Measurements from ENCODE around the gene VAPB. TPM values are rescaled to one million over a fixed set of nuclear protein-coding genes. Genes with fewer than 3 reads are reported as not detected.

Gene VAPB
- total RNA-seq, 2 donors from 2014 or later, result 57.4 to 63.5 TPM

DNA sequence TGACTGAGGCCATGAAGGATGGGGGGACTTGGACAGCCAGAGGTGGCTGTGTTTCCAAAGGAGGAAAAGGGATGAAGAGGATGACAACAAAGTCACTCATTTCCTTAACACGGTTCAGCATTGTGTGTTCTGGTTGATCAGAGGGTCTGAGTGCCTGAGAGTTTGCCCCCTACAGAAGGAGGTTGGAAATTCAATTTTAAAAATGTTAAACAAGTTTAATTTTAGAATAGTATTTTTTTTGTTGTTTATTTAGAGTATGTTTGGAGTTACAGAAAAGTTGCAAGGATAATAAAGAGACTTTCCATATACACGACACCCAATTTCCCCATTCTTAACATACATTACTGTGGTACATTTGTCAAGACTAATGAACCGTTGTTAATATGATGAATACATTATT, 10.3 kb upstream of the VAPB start:
- H3K27me3 ChIP-seq, result no peaks in the 10 kb centered on the region
- no peak overlapping the region for H3K4me3 ChIP-seq
- DNase-seq, result no peak
- intact Hi-C loops (cut with DNase I), result no loop called here
- no peaks in the 10 kb centered on the region for H3K9me3 ChIP-seq
- H3K4me1 ChIP-seq, result no peaks in the 10 kb centered on the region
- TF ChIP-seq, protein P1, sequence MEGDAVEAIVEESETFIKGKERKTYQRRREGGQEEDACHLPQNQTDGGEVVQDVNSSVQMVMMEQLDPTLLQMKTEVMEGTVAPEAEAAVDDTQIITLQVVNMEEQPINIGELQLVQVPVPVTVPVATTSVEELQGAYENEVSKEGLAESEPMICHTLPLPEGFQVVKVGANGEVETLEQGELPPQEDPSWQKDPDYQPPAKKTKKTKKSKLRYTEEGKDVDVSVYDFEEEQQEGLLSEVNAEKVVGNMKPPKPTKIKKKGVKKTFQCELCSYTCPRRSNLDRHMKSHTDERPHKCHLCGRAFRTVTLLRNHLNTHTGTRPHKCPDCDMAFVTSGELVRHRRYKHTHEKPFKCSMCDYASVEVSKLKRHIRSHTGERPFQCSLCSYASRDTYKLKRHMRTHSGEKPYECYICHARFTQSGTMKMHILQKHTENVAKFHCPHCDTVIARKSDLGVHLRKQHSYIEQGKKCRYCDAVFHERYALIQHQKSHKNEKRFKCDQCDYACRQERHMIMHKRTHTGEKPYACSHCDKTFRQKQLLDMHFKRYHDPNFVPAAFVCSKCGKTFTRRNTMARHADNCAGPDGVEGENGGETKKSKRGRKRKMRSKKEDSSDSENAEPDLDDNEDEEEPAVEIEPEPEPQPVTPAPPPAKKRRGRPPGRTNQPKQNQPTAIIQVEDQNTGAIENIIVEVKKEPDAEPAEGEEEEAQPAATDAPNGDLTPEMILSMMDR (IDR thresholded peaks at IDR 0.05), result no peak
- no peaks in the 10 kb centered on the region for H3K36me3 ChIP-seq
- no peak overlapping the region for H3K9ac ChIP-seq (ENCODE audit: low read depth in 2 of 2, low read length in 2 of 2)
- no peak overlapping the region for H3K27ac ChIP-seq

DNA sequence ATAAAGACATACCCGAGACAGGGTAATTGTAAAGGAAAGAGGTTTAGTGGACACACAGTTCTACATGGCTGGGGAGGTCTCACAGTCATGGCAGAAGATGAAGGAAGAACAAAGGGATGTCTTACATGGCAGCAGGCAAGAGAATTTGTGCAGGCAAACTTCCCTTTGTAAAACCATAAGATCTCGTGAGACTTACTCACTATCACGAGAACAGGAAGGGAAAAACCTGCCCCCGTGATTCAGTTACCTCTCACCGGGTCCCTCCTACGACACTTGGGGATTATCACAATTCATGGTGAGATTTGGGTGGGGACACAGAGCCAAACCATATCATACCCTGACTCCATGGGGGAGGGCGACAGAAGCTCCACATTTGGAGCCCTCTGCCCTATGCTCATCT, 7.4 kb upstream of the VAPB start:
- Histone ChIP-seq H3K4me1 (no peaks in the 10 kb centered on the region), H3K9me3 (no peaks in the 10 kb centered on the region), H3K27ac (no peak overlapping the region), H3K36me3 (no peaks in the 10 kb centered on the region), H3K27me3 (no peaks in the 10 kb centered on the region), H3K4me3 (no peak overlapping the region), H3K9ac (ENCODE audit: low read depth in 2 of 2, low read length in 2 of 2) (no peak overlapping the region)
- TF ChIP-seq, protein P1 (IDR thresholded peaks at IDR 0.05), result no peak
- no peak for DNase-seq
- intact Hi-C loops (cut with DNase I), result no loop called here

DNA sequence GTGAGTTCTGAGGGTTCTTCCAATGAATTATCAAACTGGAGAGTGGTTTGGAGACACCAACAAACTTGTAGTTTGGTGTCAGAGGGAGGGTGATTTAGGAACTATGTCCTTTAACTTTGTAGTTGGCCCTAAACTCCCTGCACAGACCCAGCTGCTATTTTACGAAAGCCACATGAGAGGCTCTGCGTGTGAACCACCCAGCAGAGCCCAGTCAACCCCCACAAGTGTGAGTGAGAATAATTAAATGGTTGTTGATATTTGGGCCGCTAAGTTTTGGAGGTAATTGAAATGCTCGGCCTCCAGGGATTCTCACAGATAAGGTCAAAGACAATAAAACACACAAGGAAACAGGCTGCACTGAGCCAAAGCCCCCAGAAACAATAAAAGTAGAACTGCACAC, 6.9 kb upstream of the VAPB start:
- no peaks in the 10 kb centered on the region for H3K36me3 ChIP-seq
- H3K4me1 ChIP-seq, result no peaks in the 10 kb centered on the region
- H3K27ac ChIP-seq, result no peak overlapping the region
- DNase-seq, result no peak
- no peaks in the 10 kb centered on the region for H3K27me3 ChIP-seq
- H3K9me3 ChIP-seq, result no peaks in the 10 kb centered on the region
- H3K4me3 ChIP-seq, result no peak overlapping the region
- TF ChIP-seq, protein P1 (IDR thresholded peaks at IDR 0.05), result no peak
- no peak overlapping the region for H3K9ac ChIP-seq (ENCODE audit: low read depth in 2 of 2, low read length in 2 of 2)
- intact Hi-C loops (cut with DNase I), result no loop called here

DNA sequence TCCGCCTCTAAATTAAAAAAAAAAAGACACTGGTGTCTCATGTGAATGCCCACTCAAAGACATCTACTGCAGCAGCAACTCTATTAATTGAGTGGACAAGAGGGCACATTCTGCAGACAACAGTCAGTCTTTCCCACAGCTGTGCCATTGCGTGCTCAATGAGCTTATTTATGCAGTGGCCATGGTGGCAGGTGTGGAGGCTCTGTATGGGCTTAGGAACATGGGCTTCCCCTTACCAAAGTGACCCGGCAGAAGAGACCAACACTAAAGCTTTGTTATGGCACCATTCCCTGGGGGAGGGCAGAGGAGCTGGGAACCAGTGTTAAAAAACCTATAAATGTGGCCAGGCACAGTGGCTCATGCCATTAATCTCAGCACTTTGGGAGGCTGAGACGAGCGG, 4.2 kb upstream of the VAPB start:
- no peak overlapping the region for H3K4me3 ChIP-seq
- no peaks in the 10 kb centered on the region for H3K9me3 ChIP-seq
- no peak for DNase-seq
- no peaks in the 10 kb centered on the region for H3K4me1 ChIP-seq
- H3K9ac ChIP-seq (ENCODE audit: low read depth in 2 of 2, low read length in 2 of 2), result no peak overlapping the region
- H3K27me3 ChIP-seq, result no peaks in the 10 kb centered on the region
- intact Hi-C loops (cut with DNase I), result no loop called here
- no peaks in the 10 kb centered on the region for H3K36me3 ChIP-seq
- TF ChIP-seq, protein P1 (IDR thresholded peaks at IDR 0.05), result no peak
- no peak overlapping the region for H3K27ac ChIP-seq

DNA sequence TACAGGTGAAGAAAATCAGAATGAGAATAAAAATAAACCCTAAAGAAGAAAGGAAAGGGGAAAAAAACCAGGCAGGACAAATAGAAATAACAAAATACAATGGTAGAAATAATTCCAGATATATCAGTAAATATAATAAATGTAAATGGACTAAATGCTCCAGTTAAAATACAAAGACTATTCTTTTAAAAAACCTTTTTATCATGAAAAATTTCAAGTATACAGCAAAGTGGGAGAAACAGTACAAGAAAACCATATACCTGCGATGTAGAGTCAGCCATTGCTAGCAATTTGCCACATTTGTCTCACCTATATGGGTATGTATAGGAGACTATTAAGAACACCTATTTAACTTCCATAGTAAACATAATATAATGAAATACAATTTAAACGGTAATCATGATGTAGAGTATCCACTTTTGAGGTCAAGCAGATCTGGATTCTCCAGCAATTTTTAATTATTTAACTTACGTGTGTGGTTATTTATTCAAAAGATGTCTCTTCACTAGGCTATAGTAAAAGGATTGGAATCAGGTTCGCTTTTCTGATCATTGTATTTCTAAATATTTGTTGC, 914 bp upstream of the VAPB start:
- Histone ChIP-seq H3K27ac (no peak overlapping the region), H3K9ac (ENCODE audit: low read depth in 2 of 2, low read length in 2 of 2) (no peak overlapping the region), H3K4me3 (peak overlapping the region; percentile 88), H3K9me3 (no peaks in the 10 kb centered on the region), H3K27me3 (no peaks in the 10 kb centered on the region), H3K36me3 (no peaks in the 10 kb centered on the region), H3K4me1 (peaks cover 21% of the 10 kb centered on the region)
- intact Hi-C loops (cut with DNase I), result loop anchor here (2.0 kb wide), 1 partner anchor 77 kb away; no protein-coding TSS in a partner anchor
- TF ChIP-seq, protein P1 (IDR thresholded peaks at IDR 0.05), result no peak
- no peak for DNase-seq
